ENCODE results near the gene CHST2. TPM values are rescaled to one million over a fixed set of nuclear protein-coding genes. Genes with fewer than 3 reads are reported as not detected.

CHST2 gene
- total and polyA plus RNA-seq, 4 donors = 0.11 to 48.7 (median 0.93) TPM

GRCh38 chr3:143105170-143105569 is 14.4 kb upstream of the CHST2 start:
- Histone ChIP-seq H3K4me3 (ENCODE audit: low read depth in 1 of 3, low read length in 3 of 3) (peak overlapping the region in 1 of 3 donors; percentile 23), H3K27ac (ENCODE audit: low read depth in 1 of 2, low read length in 2 of 2) (no peak overlapping the region), H3K36me3 (ENCODE audit: control insufficient read depth in 4 of 4, insufficient read depth in 3 of 4, low read depth in 1 of 4, low read length in 3 of 4) (no peaks in the 10 kb centered on the region), H3K4me1 (ENCODE audit: control insufficient read depth in 4 of 4, insufficient read depth in 4 of 4, low read length in 3 of 4) (no peaks in the 10 kb centered on the region), H3K9ac (ENCODE audit: low read depth in 1 of 2, low read length in 2 of 2) (no peak overlapping the region), H3K9me3 (ENCODE audit: control insufficient read depth in 4 of 4, low read length in 3 of 4) (peaks cover 10 to 22% (median 14%) of the 10 kb centered on the region in 4 donors), H3K27me3 (ENCODE audit: control insufficient read depth in 4 of 4, insufficient read depth in 4 of 4, low read length in 3 of 4) (no peaks in the 10 kb centered on the region)
- 78% methylated on average over 5 of the region's 5 CpGs for WGBS
- no peak for DNase-seq (ENCODE audit: low spot score)
- TF ChIP-seq TAF1 (conservative IDR thresholded peaks at IDR 0.05) (no peak), NR2F2 (IDR thresholded peaks at IDR 0.05) (no peak), MAX (IDR thresholded peaks at IDR 0.05) (no peak), ZBTB33 (IDR thresholded peaks at IDR 0.05) (no peak)

- Histone ChIP-seq H3K9ac (ENCODE audit: low read depth in 1 of 2, low read length in 2 of 2) (no peak overlapping the region), H3K27ac (ENCODE audit: low read depth in 1 of 2, low read length in 2 of 2) (no peak overlapping the region), H3K4me1 (ENCODE audit: control insufficient read depth in 4 of 4, insufficient read depth in 4 of 4, low read length in 3 of 4) (no peaks in the 10 kb centered on the region), H3K9me3 (ENCODE audit: control insufficient read depth in 4 of 4, low read length in 3 of 4) (peaks cover 5 to 11% (median 9%) of the 10 kb centered on the region in 4 donors), H3K4me3 (ENCODE audit: low read depth in 1 of 3, low read length in 3 of 3) (no peak overlapping the region), H3K36me3 (ENCODE audit: control insufficient read depth in 4 of 4, insufficient read depth in 3 of 4, low read depth in 1 of 4, low read length in 3 of 4) (no peaks in the 10 kb centered on the region), H3K27me3 (ENCODE audit: control insufficient read depth in 4 of 4, insufficient read depth in 4 of 4, low read length in 3 of 4) (no peaks in the 10 kb centered on the region)
- DNase-seq (ENCODE audit: low spot score) = no peak
- WGBS = 89% methylated on average over 5 of the region's 5 CpGs
- TF ChIP-seq TAF1 (conservative IDR thresholded peaks at IDR 0.05) = no peak
- TF ChIP-seq SP1 (IDR thresholded peaks at IDR 0.05) = no peak
- TF ChIP-seq HNF4A (conservative IDR thresholded peaks at IDR 0.05) = no peak
- TF ChIP-seq FOXA1 (IDR thresholded peaks at IDR 0.05) = no peak
- TF ChIP-seq ZBTB33 (IDR thresholded peaks at IDR 0.05) = no peak
- TF ChIP-seq GABPA (IDR thresholded peaks at IDR 0.05 in 1 of 2, conservative IDR thresholded peaks at IDR 0.05 in 1 of 2) = no peak
- no peak for TF ChIP-seq NR2F2 (IDR thresholded peaks at IDR 0.05)
- no peak for TF ChIP-seq HNF4G (IDR thresholded peaks at IDR 0.05)
- no peak for TF ChIP-seq YY1 (IDR thresholded peaks at IDR 0.05)
- TF ChIP-seq CTCF (IDR thresholded peaks at IDR 0.05; ENCODE audit: low read depth, low read length, missing input control) = no peak
- TF ChIP-seq RXRA (IDR thresholded peaks at IDR 0.05) = no peak
These were observed 9.7 kb upstream of the CHST2 start for GRCh38 chr3:143109861-143110260.

- H3K9me3 ChIP-seq (ENCODE audit: control insufficient read depth in 4 of 4, low read length in 3 of 4) = peaks cover 2 to 6% (median 4%) of the 10 kb centered on the region in 4 donors
- no peak for DNase-seq (ENCODE audit: low spot score)
- no peak overlapping the region for H3K4me3 ChIP-seq (ENCODE audit: low read depth in 1 of 3, low read length in 3 of 3)
- H3K36me3 ChIP-seq (ENCODE audit: control insufficient read depth in 4 of 4, insufficient read depth in 3 of 4, low read depth in 1 of 4, low read length in 3 of 4) = no peaks in the 10 kb centered on the region
- no peak overlapping the region for H3K9ac ChIP-seq (ENCODE audit: low read depth in 1 of 2, low read length in 2 of 2)
- no peak for TF ChIP-seq RAD21 (IDR thresholded peaks at IDR 0.05)
- no peak for TF ChIP-seq ZBTB33 (IDR thresholded peaks at IDR 0.05)
- no peak for TF ChIP-seq ATF3 (IDR thresholded peaks at IDR 0.05)
- no peak for TF ChIP-seq JUND (IDR thresholded peaks at IDR 0.05)
- no peak for TF ChIP-seq EGR1 (IDR thresholded peaks at IDR 0.05; ENCODE audit: low read depth in 2 of 2)
- no peak for TF ChIP-seq FOXA2 (IDR thresholded peaks at IDR 0.05)
- no peak for TF ChIP-seq FOXA1 (IDR thresholded peaks at IDR 0.05)
- no peak for TF ChIP-seq GABPA (IDR thresholded peaks at IDR 0.05 in 1 of 2, conservative IDR thresholded peaks at IDR 0.05 in 1 of 2)
- TF ChIP-seq YY1 (IDR thresholded peaks at IDR 0.05) = no peak
- TF ChIP-seq CTCF (IDR thresholded peaks at IDR 0.05; ENCODE audit: low read depth, low read length, missing input control) = no peak
- no peaks in the 10 kb centered on the region for H3K27me3 ChIP-seq (ENCODE audit: control insufficient read depth in 4 of 4, insufficient read depth in 4 of 4, low read length in 3 of 4)
- no peaks in the 10 kb centered on the region for H3K4me1 ChIP-seq (ENCODE audit: control insufficient read depth in 4 of 4, insufficient read depth in 4 of 4, low read length in 3 of 4)
- no peak overlapping the region for H3K27ac ChIP-seq (ENCODE audit: low read depth in 1 of 2, low read length in 2 of 2)
- WGBS = 81% methylated on average over 5 of the region's 5 CpGs
These were observed 9.2 kb upstream of the CHST2 start for GRCh38 chr3:143110371-143110770.

Data from liver (tissue), 9 donors.